GM18873 (cell line): Measurements from ENCODE around the gene KRTAP21-3.
"Not testable (repeated sequence)": the region's sequence is repeated elsewhere in the genome, so short reads cannot be mapped to it uniquely, and the experiment has no call there.

Experiments
- ATAC-seq: cut with Tn5 transposase; IDR thresholded peaks from one replicate; pipeline ENCODE4 v1.9.1; 2021; ENCODE audit warnings: mild to moderate bottlenecking, moderate library complexity, moderate number of reproducible peaks; ENCODE audit not compliant: unreplicated experiment, low FRiP score

KRTAP21-3 gene, protein sequence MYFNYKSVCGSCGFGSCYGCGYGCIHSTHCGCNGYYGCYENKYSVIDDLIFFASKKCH

DNA sequence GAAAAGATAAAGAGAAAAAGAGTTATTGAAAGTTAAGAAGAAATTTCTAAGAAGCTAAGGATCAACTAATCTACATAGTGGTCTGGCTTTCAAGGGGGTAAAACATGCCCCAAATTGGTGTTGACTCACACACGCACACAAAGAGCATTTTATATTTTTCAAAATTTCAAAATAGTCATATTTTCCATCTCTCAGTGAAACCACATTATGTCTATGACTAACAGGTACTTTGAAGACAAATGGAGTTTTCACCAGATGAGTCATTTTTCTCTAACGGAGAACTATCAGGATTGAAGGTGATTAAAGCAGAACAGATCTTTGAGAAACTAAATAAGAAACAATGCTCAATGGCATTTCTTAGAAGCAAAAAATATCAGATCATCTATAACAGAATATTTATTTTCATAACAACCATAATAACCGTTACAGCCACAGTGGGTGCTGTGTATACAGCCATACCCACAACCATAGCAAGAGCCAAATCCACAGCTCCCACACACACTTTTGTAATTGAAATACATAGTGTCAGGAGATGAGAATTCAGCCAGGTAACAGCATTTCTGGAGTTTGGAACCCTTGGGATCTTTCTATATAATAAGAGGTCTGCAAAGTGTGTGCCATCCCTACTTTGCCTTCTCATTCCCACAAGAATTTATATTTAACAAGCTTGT is at the start of gene KRTAP21-3:
TSS of gene KRTAP21-3 (minus strand) at position 539 of the 671 bp plus-strand sequence. CDS start at position 521, 18 bp downstream.
- no peak for ATAC-seq

DNA sequence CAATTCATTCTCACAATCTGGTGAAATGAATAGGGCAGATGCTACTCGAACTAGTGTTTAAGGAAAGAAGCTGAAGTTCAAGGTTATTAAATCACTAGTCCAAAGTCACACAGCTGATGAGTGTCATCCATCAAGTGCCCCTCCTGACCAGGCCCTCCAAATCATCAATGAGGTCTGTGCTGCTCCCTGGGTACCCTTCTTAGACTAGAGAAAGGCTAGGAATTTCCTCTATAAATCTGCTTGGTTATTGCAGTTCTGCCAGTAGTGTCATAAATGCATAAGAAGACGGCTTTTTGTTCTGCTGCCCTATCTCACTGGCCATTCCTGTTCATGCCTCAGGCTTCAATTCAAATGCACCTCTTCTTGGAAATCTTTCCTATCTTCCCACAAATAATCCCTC is 42.2 kb upstream of the KRTAP21-3 start:
- ATAC-seq = no peak

DNA sequence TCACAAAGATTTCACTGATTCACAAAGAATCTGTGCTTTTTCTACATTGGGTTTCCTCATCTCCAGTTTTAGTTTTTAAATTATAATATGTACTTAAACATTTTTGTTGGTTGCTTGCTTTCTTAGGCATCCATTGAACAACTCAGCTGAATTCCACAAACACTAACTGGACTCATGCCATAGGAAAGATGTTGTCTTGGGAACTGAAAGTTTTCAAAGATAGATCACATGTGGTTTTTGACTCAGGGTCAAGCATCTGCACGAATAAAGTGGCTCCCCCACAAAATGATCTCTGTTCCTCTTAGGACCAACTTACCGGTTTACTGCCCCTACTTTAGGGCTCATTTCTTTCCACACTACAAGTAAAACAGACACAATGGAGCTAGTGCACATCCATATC is 39.7 kb upstream of the KRTAP21-3 start:
- no peak for ATAC-seq

DNA sequence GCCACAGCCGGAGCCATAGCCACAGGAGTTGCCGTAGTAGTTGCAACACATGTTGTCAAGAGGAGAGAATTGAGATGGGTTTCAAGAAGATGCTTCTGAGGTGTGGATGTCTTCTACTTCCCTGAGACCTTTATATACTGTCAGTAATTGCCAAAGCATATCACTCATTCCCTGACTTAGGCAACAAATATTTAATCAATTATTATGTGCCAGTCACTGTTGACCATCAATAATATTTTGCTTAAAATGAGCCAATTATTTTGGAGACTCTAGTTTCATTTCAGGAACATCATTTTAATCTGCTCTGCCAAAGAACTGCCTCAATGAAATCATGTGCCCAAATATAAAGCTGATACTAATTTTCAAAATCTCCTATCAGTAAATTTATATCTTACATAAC is 36.8 kb upstream of the KRTAP21-3 start, which contains the start of gene KRTAP21-1:
TSS of gene KRTAP21-1 (minus strand) at position 101 of the 400 bp plus-strand sequence. CDS start at position 51, 50 bp downstream.
- not testable (repeated sequence) for ATAC-seq

DNA sequence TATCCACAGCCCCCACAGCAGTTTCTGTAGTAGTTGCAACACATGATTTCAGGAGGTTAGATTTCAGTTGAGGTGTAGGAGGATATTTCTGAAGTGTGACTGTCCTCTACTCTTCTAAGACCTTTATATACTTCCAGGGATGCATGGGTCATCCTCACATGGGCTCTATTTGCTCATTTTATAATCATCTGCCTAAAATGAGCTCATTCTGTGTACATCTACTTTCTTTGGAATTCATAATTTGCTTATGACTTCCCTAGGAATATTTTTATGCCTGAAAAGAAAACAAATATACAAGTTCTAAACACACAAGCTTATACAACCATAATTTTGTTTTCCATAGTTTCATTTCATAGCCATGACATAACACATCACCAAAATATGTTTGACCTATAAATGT is 28.6 kb upstream of the KRTAP21-3 start, which contains the start of gene KRTAP21-2:
TSS of gene KRTAP21-2 (minus strand) at position 101 of the 400 bp plus-strand sequence. CDS start at position 44, 57 bp downstream.
- no peak for ATAC-seq

DNA sequence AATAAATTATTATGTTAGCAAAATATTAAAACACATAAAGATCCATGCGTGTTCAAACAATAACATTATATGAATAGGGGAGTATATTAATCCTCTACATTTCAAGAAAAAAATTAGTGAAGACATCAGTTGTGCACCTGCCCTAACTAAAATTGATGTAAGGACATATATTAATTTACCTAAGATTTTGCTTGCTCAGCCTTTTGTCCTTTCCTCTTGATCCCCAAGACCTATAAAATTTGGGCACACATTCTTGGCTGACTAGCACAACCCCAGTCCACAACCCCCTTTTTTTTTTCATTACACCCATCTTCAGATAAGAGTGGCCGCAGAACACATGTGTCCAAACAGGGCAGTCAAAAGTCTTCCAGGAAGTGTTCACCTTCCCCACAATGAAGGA is 21.9 kb upstream of the KRTAP21-3 start:
- no peak for ATAC-seq

DNA sequence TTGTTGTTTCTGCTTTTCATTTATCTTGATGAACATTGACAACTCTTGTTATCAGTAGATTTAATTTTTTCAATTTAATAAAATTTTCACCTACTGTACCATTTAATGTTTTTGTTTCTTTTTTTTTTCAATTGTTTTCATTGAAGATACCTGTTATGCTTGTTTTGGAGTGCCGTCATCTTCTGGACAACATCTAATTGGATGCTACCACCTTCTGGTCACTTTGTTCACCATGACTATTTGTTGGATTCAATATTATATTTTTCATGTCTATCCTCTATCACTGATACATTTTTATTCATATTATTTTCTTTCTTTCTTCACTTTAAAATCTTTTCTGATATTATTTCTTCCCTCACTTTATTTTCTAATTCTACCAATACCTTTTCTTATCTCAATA is 14.4 kb upstream of the KRTAP21-3 start:
- no peak for ATAC-seq

DNA sequence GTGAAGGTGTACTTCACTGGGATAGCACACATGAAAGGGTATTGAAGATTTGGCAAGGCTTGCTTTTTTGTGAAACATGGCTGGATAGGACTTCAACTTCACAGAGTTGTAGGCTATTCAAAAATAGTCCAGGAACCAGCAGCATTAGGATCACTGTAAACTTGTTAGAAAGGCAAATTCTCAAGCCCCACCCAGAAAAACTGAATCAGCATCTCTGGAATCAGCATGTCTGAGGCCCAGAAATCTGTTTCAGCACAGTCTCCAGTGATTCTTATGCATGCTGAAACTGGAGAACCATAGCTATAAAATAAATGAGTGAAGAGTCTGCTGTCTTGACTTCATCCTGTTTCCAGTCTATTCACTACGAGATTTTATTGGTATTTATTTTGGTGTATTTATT is 8.1 kb upstream of the KRTAP21-3 start:
- ATAC-seq = no peak

DNA sequence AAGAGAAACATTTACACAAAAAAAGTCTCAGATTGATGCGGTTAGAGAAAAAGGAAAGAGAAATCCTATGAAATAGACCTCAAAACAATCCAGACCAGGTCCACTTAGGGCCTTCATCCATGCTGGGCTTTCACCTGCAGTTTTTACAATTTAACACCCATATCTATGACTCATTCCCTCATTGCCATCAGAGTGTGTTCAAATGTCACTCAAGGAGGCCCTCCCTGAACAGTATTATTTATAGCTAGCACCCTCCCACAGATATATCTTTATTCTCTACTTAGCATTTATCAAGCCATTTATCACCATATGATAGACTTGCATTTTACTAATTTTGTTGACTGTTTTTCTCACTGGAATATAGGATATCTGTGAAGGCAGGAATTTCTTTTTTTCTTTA is 824 bp upstream of the KRTAP21-3 start:
- no peak for ATAC-seq

DNA sequence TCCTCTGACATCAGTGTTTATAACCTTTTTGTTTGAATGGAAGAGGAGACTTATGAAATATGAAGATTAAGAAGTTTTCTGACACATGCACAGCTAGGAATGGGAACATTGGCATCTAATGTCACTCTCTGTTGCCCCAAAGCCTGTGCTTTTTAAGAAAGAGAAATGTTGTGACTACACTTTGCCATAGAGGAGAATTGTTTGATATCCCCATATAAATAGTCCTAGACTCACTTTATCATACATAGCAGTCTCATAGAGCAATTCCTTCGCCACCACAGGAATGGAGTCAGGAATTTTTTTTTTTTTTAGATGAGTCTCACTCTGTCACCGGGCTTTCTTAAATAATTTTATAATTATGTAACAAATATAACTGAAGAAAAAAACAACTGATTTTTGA is 1.5 kb downstream of the KRTAP21-3 start:
- no peak for ATAC-seq

DNA sequence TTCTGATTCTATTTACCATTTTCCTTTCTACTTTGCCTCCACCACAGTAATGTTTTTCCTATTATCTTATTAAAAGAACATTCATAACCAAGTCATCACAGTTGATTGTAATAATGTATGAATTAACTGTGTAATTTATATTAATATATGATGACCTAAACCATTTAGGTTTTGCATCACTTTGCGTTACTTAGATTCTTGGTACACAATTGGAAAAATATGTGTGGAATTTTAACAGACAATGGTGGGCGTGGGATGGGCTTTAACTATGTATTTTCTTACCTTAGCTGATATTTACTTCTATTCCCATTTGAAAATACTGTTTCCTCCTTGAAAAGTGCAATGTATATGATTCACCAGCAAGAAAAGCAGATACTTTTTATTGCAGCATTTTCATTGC is 3.6 kb downstream of the KRTAP21-3 start:
- ATAC-seq = no peak

DNA sequence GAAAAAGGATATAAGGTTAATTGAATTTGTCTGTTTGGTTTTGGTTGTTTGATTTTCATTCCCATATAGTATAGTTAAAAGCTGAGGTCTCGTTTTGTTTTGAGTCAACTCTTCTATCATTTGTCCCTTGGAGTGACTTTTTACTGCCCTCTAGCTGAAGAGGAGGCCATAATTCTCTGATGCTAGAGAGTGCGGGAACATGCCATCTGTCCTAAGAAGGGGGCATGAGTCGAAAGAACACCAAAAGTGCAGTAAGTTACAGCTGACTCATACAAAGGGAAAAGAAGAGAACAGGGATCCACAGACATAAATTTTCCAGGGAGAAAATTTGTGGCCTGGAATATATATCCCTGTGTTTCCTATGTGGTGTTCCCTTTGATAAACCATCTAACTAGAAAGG is 4.1 kb downstream of the KRTAP21-3 start:
- ATAC-seq = no peak

DNA sequence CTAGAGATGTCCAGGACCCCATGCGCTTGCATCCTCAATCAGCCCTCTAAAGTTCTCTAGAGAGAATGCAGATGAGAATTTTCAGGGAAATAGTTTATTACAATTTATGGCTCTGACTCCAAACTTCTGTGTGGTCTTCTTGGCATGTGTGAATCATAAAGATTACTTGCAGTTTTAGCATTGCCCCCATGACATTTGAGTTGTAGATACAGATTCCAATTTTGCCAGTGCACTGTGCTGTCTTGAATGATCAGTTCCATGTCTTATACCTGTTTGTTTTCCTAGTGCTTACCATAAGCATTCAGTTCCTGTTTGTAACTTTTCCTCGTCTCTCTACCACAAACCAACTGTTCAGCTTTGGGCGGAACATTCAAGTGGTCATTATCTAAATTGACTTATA is 4.8 kb downstream of the KRTAP21-3 start:
- no peak for ATAC-seq

DNA sequence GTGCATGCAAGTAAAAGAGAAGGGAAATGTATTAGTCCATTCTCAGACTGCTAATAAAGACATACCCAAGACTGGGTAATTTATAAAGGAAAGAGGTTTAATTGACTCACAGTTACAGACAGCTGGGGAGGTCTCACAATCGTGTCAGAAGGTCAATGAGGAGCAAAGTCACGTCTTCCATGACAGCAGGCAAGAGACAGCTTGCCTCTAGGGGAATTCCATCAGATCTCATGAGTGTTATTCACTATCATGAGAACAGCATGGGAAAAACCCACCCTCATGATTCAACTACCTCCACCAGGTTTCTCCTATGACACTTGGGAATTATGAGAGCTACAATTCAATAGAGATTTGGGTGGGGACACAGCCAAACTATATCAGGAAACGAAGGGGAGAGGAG is 8.1 kb downstream of the KRTAP21-3 start:
- ATAC-seq = no peak

DNA sequence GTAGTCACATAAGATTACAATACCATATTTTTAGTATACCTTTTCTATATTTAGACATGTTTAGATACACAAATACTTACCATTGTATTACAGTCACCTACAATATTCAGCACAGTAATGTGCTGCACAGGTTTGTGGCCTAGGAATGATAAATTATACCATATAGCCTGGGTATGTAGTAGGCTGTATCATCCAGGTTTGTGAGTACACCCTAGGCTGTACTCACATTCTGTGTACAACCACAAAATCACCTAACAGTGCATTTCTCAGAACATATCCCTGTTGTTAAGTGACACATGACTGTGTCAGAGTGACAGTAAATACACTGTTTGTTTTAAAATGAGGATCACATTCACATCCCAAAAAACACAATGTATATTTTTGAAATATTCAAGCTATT is 11.2 kb downstream of the KRTAP21-3 start:
- ATAC-seq = no peak

DNA sequence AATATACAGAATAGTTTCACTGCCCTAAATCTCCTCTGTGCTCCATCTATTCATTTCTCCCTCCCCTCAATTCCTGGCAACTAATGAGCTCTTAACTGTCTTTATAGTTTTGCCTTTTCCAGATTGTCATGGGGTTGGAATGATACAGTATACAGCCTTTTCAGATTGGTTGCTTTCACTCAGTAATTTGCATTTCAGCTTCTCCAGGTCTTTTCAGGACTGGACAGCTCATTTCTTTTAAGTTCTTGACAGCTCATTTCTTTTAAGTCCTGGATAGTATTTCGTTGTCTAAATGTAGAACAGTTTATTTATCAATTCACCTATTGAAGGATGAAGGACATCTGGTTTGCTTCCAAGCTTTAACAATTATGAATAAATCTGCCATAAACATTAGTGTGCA is 22.6 kb downstream of the KRTAP21-3 start:
- ATAC-seq = no peak

DNA sequence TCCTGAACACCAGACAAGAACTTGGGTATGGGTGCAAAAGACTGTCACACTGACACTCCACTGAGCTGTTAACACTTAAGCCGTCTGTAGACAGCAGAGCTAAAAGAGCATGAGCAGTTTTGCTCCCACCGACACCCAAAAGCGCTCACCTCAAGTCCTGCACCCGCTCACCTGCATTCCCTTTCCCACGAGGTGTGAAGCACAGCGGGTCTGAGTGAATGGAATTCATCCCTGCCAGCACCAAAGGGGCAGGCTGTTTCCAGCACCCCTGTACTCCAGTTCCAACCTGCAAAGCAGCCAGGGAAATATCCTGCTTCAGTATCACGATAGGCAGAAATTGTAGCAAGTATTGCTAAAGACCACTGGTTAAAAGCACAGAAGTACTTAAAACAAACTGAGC is 28.8 kb downstream of the KRTAP21-3 start:
- no peak for ATAC-seq

DNA sequence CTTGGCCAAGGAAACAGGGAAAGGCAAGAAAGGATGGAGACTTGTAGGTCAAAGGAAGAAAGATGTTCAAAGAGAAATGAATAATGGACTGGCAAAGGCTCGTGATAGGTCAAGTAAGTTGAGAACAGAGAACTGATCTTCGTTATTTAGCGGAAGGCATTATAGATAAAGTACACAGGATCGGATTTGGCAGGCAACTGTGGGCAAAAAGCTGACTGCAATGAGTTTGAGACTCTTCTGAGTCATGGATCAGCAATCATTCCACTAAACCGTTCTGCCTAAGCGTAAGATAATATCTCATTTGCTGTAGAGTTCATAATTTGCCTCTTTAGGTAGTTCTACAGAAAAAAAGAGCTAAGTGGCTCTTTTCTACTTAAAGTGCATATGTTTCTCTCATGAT is 34.1 kb downstream of the KRTAP21-3 start:
- ATAC-seq = no peak

DNA sequence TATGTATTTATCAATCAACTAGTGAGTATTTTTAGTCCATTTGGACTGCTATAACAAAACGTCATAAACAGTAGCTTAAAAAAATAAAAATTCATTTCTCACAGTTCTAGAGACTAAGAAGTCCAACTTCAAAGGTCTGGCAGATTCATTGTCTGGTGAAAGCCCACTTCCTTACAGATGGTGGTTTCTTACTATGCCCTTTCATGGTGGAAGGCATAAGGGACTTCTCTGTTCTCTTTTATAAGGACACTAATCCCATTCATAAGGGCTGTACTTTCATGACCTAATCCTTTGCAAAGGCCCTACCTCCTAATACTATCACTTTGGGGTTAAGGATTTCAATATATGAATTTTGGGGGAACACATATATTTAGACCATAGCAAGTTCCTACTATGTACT is 38.0 kb downstream of the KRTAP21-3 start:
- ATAC-seq = no peak

DNA sequence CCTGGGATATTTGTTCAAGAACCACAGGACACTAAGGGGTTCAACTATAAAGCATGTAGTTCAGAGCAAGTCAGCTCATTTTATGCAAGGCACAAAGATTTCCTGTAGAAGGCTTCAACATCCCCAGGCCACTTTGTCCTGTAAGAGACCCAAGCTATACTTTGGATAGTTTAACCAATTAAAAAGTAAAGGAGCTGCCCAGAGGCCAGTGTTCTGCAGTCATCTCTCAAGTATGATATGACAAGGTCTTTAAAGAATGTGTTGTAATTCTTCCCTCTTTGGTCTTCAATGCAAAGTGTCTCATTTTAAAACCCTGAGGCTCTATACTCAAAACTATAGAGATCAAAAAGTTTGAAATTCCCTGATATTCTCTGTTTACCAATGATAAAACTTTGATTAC is 41.8 kb downstream of the KRTAP21-3 start:
- ATAC-seq = no peak

DNA sequence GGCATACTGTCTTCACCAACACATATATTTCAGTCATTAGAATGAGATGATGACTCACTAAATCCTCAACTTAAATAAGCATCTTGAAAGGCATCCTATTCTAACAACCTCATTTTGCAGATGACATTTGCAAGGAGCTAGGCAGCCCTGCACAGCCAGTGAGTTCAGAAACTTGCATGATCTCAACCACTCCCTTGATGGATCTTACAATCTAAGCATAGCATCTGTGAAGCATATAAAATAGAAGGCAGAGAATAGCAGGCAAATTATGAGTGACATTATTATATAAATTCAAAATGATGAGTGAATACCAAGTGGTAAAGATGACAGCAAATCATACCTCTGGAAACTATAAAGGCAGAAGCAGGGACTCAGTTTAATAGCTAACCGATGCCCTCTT is 44.3 kb downstream of the KRTAP21-3 start:
- ATAC-seq = no peak

DNA sequence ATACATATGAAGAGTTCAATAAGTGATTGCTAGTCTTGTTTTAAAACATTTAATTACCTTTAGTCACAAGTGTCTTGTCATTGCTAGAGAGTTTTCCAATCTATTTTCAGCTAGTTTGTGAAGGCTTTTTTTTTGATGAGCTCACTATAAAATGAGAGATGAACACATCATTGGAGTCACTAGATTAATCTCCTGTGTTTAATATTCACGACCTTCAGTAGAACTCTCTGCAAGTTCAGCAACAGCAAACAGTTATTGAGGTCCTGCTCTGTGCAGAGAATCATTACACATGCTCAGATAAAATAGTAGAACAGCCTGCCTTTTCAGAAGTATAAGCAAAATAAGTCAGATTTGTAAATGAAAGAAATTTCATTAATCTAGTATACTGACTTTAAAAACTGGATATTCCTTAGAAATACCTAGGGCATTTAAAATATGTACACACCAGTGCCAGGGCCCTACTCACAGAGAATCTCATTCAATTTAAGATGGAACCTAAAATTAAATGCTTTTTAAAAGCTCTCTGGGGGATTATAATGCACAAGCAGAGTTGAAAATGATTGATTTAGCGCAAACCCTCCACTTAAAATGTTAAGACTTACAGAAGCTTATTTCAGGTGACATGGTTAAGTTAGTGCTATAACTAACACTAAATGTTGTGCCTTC is 45.5 kb downstream of the KRTAP21-3 start:
- ATAC-seq = no peak
